HepG2 (cell line): ENCODE data around the gene MYADML2. TPM values are rescaled to one million over a fixed set of nuclear protein-coding genes. Genes with fewer than 3 reads are reported as not detected.

Experiments
- BORCS8-MEF2B ChIP-seq: sonication (generic); formaldehyde crosslinking; IDR thresholded peaks from 2 replicates; pipeline ENCODE4 v1.8.0; 2022; ENCODE audit warnings: mild to moderate bottlenecking, missing genetic modification reagents
- CBFB ChIP-seq: sonication (generic); formaldehyde crosslinking; IDR thresholded peaks from 2 replicates; pipeline ENCODE4 v1.4.0; 2020; ENCODE audit warnings: missing genetic modification reagents
- CEBPB ChIP-seq: IDR thresholded peaks from 2 replicates; pipeline ENCODE4 v1.6.1; 2011; ENCODE audit warnings: low read depth, low read length, improper control_type of control experiment, borderline replicate concordance
- KAT8 ChIP-seq: IDR thresholded peaks from 2 replicates; pipeline ENCODE4 v1.6.1; 2016; ENCODE audit warnings: missing genetic modification reagents, missing compliant biosample characterization
- LBX2 ChIP-seq: sonication (generic); formaldehyde crosslinking; IDR thresholded peaks from 2 replicates; pipeline ENCODE4 v1.5.0; 2020; ENCODE audit warnings: missing genetic modification reagents, mild to moderate bottlenecking, borderline replicate concordance
- MAFG ChIP-seq: sonication (generic); formaldehyde crosslinking; IDR thresholded peaks from 2 replicates; pipeline ENCODE4 v1.5.1; 2020; ENCODE audit warnings: mild to moderate bottlenecking, missing genetic modification reagents
- POLR2A ChIP-seq, 2 experiments: IDR thresholded peaks; 2 replicates each; pipeline ENCODE4 v1.6.1; 2011; ENCODE audit warnings: low read depth in 2 of 2, low read length in 2 of 2, mild to moderate bottlenecking in 1 of 2, moderate library complexity in 1 of 2; ENCODE audit not compliant: insufficient read depth in 1 of 2
- SMAD1 ChIP-seq: sonication (generic); formaldehyde crosslinking; IDR thresholded peaks from 2 replicates; pipeline ENCODE4 v1.4.0; 2020; ENCODE audit warnings: missing genetic modification reagents, low read depth, mild to moderate bottlenecking, borderline replicate concordance
- SMC3 ChIP-seq: IDR thresholded peaks from 2 replicates; pipeline ENCODE4 v1.6.1; 2011; ENCODE audit warnings: low read length, improper control_type of control experiment
- TBX3 ChIP-seq: fragments of 450-650 bp; IDR thresholded peaks from 2 replicates; pipeline ENCODE4 v1.6.1; 2017; ENCODE audit warnings: antibody characterized with exemption, mild to moderate bottlenecking, inconsistent platforms, borderline replicate concordance
- WIZ ChIP-seq: sonication (generic); formaldehyde crosslinking; IDR thresholded peaks from 2 replicates; pipeline ENCODE4 v1.5.1; 2020; ENCODE audit warnings: mild to moderate bottlenecking, missing genetic modification reagents
- ZBTB26 ChIP-seq: IDR thresholded peaks from 2 replicates; pipeline ENCODE4 v1.6.1; 2016; ENCODE audit warnings: missing compliant biosample characterization, missing genetic modification reagents, borderline replicate concordance
- ZNF143 ChIP-seq: sonication (generic); formaldehyde crosslinking; IDR thresholded peaks from 2 replicates; pipeline ENCODE4 v1.4.0; 2020; ENCODE audit warnings: missing genetic modification reagents
- ZNF256 ChIP-seq: sonication (generic); formaldehyde crosslinking; conservative IDR thresholded peaks from 2 replicates; pipeline ENCODE4 v1.4.0; 2020; ENCODE audit warnings: missing genetic modification reagents
- ZNF383 ChIP-seq: sonication (generic); formaldehyde crosslinking; IDR thresholded peaks from 2 replicates; pipeline ENCODE4 v1.4.0; 2020; ENCODE audit warnings: missing genetic modification reagents, mild to moderate bottlenecking, borderline replicate concordance
- ZNF619 ChIP-seq: sonication (generic); formaldehyde crosslinking; IDR thresholded peaks from 2 replicates; pipeline ENCODE4 v1.4.0; 2020; ENCODE audit warnings: mild to moderate bottlenecking, missing genetic modification reagents
- ZNF766 ChIP-seq: sonication (generic); formaldehyde crosslinking; IDR thresholded peaks from 2 replicates; pipeline ENCODE4 v1.5.0; 2020; ENCODE audit warnings: missing genetic modification reagents, borderline replicate concordance
- ZSCAN25 ChIP-seq: sonication (generic); formaldehyde crosslinking; IDR thresholded peaks from 2 replicates; pipeline ENCODE4 v1.8.0; 2022; ENCODE audit warnings: mild to moderate bottlenecking, missing genetic modification reagents
- polyA plus RNA-seq, 8 experiments: library from polyadenylated mRNA; depleted of rRNA in 3 of 8; stranded (reverse) in 7 of 8; unstranded in 1 of 8; fragments of >200 nt; fragmentation: Illumina TruSeq in 4 of 8; extraction: Trizol in 4 of 8; gene quantifications; 2 replicates each; pipeline versions ENCODE4 v1.2.1 to v1.2.3, GENCODE V29; 2011 to 2016; ENCODE audit warnings: low read depth in 4 of 8, missing spikeins in 1 of 8, mixed read lengths in 1 of 8; ENCODE audit not compliant: insufficient read depth in 1 of 8
- total RNA-seq, 5 experiments: library from RNA; depleted of rRNA; stranded (reverse); fragments of >200 nt; fragmentation: Illumina TruSeq; extraction: Trizol; gene quantifications; 2 replicates each; pipeline ENCODE4 v1.2.3, GENCODE V29; 2016; ENCODE audit warnings: low read depth in 1 of 5
- TF ChIP-seq, protein P1 (sequence below): sonication (generic); formaldehyde crosslinking; IDR thresholded peaks from 2 replicates; pipeline ENCODE4 v1.4.0; 2020; ENCODE audit warnings: mild to moderate bottlenecking, missing genetic modification reagents
- TF ChIP-seq, protein P2 (sequence below): sonication (generic); formaldehyde crosslinking; IDR thresholded peaks from 2 replicates; pipeline ENCODE4 v1.5.1; 2020; ENCODE audit warnings: missing genetic modification reagents, mild to moderate bottlenecking, borderline replicate concordance
- TF ChIP-seq, protein P3 (sequence below): sonication (generic); formaldehyde crosslinking; IDR thresholded peaks from 2 replicates; pipeline ENCODE4 v1.8.1; 2023; ENCODE audit warnings: mild to moderate bottlenecking, missing genetic modification reagents
- TF ChIP-seq, protein P4 (sequence below): sonication (generic); formaldehyde crosslinking; conservative IDR thresholded peaks from 2 replicates; pipeline ENCODE4 v1.5.0; 2020; ENCODE audit warnings: missing genetic modification reagents

Gene MYADML2
- total and polyA plus RNA-seq, 2 of the 13 experiments (the other 11 are each of a cell fraction or from before 2014, with no cell fraction given) = not detected

DNA sequence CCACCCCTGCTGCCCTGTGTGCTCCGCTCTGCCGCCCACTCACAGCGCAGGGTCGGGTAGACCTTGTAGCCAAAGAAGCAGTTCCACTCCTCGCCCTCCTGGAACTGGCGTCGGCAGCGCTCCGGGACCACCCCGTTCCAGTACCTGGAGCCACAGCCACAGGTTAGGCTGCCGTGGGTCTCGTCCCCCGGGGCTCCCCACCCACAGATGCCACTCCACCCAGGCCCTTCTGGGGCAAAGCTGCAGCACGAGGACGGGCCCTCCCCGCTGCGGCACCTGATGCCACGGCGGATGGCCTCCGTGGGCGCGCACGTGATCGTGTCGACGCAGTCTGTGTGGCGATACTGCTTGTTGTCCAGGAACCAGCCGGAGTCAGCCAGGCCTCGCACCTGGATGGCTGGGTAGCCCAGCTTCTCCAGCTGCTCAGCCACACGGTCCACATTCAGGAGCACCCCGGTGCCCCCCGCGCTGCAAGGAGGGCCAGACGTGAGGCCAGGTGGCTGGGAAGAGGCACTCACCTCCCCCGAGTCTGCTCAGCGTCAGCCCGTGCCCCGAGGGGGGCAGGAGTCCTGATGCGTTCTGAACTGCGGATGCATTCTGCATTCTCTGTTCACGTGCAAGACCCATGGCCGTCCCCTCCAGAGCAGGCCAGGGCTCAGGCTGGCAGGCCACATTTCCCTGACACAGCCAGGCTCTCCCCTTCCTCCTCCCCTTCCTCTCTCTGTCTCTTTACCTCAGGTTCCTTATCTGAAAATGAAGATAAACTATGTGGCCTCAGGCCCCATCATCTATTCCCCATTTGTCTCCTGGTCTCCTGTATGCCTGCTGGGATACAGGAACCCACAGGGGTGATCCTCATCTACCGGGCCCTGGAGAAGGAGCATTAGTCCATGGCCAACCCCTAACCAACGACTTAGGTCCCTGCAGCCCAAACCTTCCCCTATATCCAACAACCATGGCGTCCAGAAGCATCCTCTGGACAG is 9.9 kb upstream of the MYADML2 start (continued):
- TF ChIP-seq BORCS8-MEF2B (CRISPR knock-in tag) (no peak), KAT8 (CRISPR knock-in tag) (no peak), WIZ (CRISPR knock-in tag) (no peak), LBX2 (CRISPR knock-in tag) (no peak), ZNF256 (CRISPR knock-in tag) (no peak), SMAD1 (CRISPR knock-in tag) (no peak), CBFB (CRISPR knock-in tag) (no peak), POLR2A (IDR thresholded peaks at IDR 0.05; ENCODE audit: insufficient read depth in 1 of 2, low read depth in 2 of 2, low read length in 2 of 2) (0 out of 4 replicates have a peak, but pooled peaks of 1 of the 2 experiments have one; percentile 25), ZBTB26 (CRISPR knock-in tag) (no peak), ZSCAN25 (no peak), ZNF143 (CRISPR knock-in tag) (no peak), CEBPB (no peak), TBX3 (no peak), ZNF383 (CRISPR knock-in tag) (no peak), MAFG (CRISPR knock-in tag) (no peak), ZNF619 (CRISPR knock-in tag) (no peak), ZNF766 (no peak), SMC3 (no peak)
- TF ChIP-seq, protein P1, sequence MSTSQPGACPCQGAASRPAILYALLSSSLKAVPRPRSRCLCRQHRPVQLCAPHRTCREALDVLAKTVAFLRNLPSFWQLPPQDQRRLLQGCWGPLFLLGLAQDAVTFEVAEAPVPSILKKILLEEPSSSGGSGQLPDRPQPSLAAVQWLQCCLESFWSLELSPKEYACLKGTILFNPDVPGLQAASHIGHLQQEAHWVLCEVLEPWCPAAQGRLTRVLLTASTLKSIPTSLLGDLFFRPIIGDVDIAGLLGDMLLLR = no peak
- TF ChIP-seq, protein P2, sequence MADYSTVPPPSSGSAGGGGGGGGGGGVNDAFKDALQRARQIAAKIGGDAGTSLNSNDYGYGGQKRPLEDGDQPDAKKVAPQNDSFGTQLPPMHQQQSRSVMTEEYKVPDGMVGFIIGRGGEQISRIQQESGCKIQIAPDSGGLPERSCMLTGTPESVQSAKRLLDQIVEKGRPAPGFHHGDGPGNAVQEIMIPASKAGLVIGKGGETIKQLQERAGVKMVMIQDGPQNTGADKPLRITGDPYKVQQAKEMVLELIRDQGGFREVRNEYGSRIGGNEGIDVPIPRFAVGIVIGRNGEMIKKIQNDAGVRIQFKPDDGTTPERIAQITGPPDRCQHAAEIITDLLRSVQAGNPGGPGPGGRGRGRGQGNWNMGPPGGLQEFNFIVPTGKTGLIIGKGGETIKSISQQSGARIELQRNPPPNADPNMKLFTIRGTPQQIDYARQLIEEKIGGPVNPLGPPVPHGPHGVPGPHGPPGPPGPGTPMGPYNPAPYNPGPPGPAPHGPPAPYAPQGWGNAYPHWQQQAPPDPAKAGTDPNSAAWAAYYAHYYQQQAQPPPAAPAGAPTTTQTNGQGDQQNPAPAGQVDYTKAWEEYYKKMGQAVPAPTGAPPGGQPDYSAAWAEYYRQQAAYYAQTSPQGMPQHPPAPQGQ (CRISPR knock-in tag) = no peak
- TF ChIP-seq, protein P3, sequence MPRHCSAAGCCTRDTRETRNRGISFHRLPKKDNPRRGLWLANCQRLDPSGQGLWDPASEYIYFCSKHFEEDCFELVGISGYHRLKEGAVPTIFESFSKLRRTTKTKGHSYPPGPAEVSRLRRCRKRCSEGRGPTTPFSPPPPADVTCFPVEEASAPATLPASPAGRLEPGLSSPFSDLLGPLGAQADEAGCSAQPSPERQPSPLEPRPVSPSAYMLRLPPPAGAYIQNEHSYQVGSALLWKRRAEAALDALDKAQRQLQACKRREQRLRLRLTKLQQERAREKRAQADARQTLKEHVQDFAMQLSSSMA (CRISPR knock-in tag) = no peak
- TF ChIP-seq, protein P4, sequence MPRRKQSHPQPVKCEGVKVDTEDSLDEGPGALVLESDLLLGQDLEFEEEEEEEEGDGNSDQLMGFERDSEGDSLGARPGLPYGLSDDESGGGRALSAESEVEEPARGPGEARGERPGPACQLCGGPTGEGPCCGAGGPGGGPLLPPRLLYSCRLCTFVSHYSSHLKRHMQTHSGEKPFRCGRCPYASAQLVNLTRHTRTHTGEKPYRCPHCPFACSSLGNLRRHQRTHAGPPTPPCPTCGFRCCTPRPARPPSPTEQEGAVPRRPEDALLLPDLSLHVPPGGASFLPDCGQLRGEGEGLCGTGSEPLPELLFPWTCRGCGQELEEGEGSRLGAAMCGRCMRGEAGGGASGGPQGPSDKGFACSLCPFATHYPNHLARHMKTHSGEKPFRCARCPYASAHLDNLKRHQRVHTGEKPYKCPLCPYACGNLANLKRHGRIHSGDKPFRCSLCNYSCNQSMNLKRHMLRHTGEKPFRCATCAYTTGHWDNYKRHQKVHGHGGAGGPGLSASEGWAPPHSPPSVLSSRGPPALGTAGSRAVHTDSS = no peak
